HepG2 (cell line): ENCODE measurements around the gene ALDH16A1. TPM values are rescaled to one million over a fixed set of nuclear protein-coding genes. Genes with fewer than 3 reads are reported as not detected.

Experiments used
- ATAC-seq: fragments of 200-7000 bp; cut with Tn5 transposase; 3 replicates; pipeline ENCODE4 v1.9.1; 2020; ENCODE audit warnings: mild to moderate bottlenecking, moderate library complexity
- BruUV-seq: library from RNA; stranded (reverse); fragments of 400-500 nt; replicated peaks from 2 replicates; lab custom pipeline; 2021; lab: Mats Ljungman, UMichigan
- CTCF ChIA-PET: fragments of 300-600 bp; formaldehyde crosslinking; extraction: SDS; loops from one replicate; lab custom pipeline; 2021; ENCODE audit warnings: low total read pairs, inconsistent platforms, low intra/inter-chr PET ratio; lab: Yijun Ruan, JAX
- POLR2A ChIA-PET: fragments of 350-600 bp; sonication (Branson Sonifier 250); formaldehyde crosslinking; loops from one replicate; lab custom pipeline; 2020; ENCODE audit warnings: antibody characterized with exemption, inconsistent platforms; lab: Yijun Ruan, JAX
- DNase-seq: peaks from one replicate; pipeline ENCODE4 v3.0.0-alpha.2; 2015; ENCODE audit warnings: low spot score
- FAIRE-seq: peaks from 3 replicates; lab custom pipeline; 2011; peaks lifted over from hg19 to GRCh38; lab: Jason Lieb, UNC
- H2AFZ ChIP-seq: one replicate; pipeline ENCODE4 v1.6.1; 2011; ENCODE audit warnings: low read length, inconsistent platforms
- H3K27ac ChIP-seq: fragments of 300-600 bp; 3 replicates; pipeline ENCODE4 v1.8.0; 2011; ENCODE audit warnings: mixed run types, mild to moderate bottlenecking, mixed read lengths, low read length, inconsistent platforms; ENCODE audit not compliant: insufficient read depth; ENCODE audit errors: extremely low read length
- H3K27me3 ChIP-seq, 2 experiments: fragments of 200-600 bp in 1 of 2; 2 replicates in 1 of 2; 3 replicates in 1 of 2; pipeline versions ENCODE4 v1.6.0 to v1.8.0; 2011; ENCODE audit warnings: low read length in 2 of 2, mild to moderate bottlenecking in 2 of 2, moderate library complexity in 2 of 2, inconsistent platforms in 1 of 2; ENCODE audit not compliant: insufficient read depth in 2 of 2, control insufficient read depth in 1 of 2
- H3K36me3 ChIP-seq, 2 experiments: fragments of 200-600 bp in 1 of 2; replicated peaks in 1 of 2; 2 replicates in 1 of 2; 3 replicates in 1 of 2; pipeline versions ENCODE4 v1.5.1 to v1.8.0; 2011; ENCODE audit warnings: low read length in 2 of 2, inconsistent platforms in 1 of 2; ENCODE audit not compliant: insufficient read depth in 2 of 2, control insufficient read depth in 1 of 2
- H3K4me1 ChIP-seq: 2 replicates; pipeline ENCODE4 v1.5.1; 2012; ENCODE audit warnings: low read length, inconsistent platforms; ENCODE audit not compliant: insufficient read depth
- H3K4me2 ChIP-seq: 2 replicates; pipeline ENCODE4 v1.6.0; 2011; ENCODE audit warnings: low read depth, low read length, inconsistent platforms
- H3K4me3 ChIP-seq, 3 experiments: fragments of 200-600 bp in 1 of 3; sonication (generic), shearing (Covaris generic) in 1 of 3; replicated peaks in 1 of 3; 2 replicates each; pipeline ENCODE4 v1.5.1; 2011 to 2016; ENCODE audit warnings: low read length in 3 of 3, inconsistent platforms in 2 of 3, low read depth in 2 of 3, mild to moderate bottlenecking in 2 of 3, control low read depth in 1 of 3, mixed read lengths in 1 of 3; ENCODE audit not compliant: insufficient read depth in 1 of 3
- H3K79me2 ChIP-seq: one replicate; pipeline ENCODE4 v1.6.1; 2011; ENCODE audit warnings: low read length, inconsistent platforms; ENCODE audit not compliant: insufficient read depth
- H3K9ac ChIP-seq: 2 replicates; pipeline ENCODE4 v1.6.0; 2011; ENCODE audit warnings: mild to moderate bottlenecking, low read depth, low read length, inconsistent platforms; ENCODE audit not compliant: insufficient read depth
- H3K9me3 ChIP-seq: 2 replicates; pipeline ENCODE4 v1.5.1; 2012; ENCODE audit warnings: mild to moderate bottlenecking, low read length
- H4K20me1 ChIP-seq: 2 replicates; pipeline ENCODE4 v1.6.0; 2011; ENCODE audit warnings: inconsistent platforms, mild to moderate bottlenecking, low read length, moderate library complexity; ENCODE audit not compliant: insufficient read depth
- ATAD3A ChIP-seq: sonication (generic); formaldehyde crosslinking; IDR thresholded peaks from 2 replicates; pipeline ENCODE4 v1.4.0; 2020; ENCODE audit warnings: missing genetic modification reagents
- ATM ChIP-seq: fragments of 450-650 bp; IDR thresholded peaks from 2 replicates; pipeline ENCODE4 v1.7.1; 2017; ENCODE audit warnings: mild to moderate bottlenecking, borderline replicate concordance
- CBX1 ChIP-seq: IDR thresholded peaks from one replicate; pipeline ENCODE4 v1.6.1; 2016; ENCODE audit warnings: antibody characterized with exemption, low read depth
- KAT7 ChIP-seq: IDR thresholded peaks from 2 replicates; pipeline ENCODE4 v1.6.1; 2018; ENCODE audit warnings: borderline replicate concordance, missing compliant biosample characterization
- ZBTB38 ChIP-seq: sonication (generic); formaldehyde crosslinking; IDR thresholded peaks from 2 replicates; pipeline ENCODE4 v1.5.1; 2020; ENCODE audit warnings: mild to moderate bottlenecking, missing genetic modification reagents
- WGBS: methylation state at CpG from one replicate; pipeline ENCODE4 v1.1.6; 2017; ENCODE audit warnings: low lambda C conversion rate; 5-methylcytosine and 5-hydroxymethylcytosine counted together
- in situ Hi-C: cut with HindIII; loops from 2 replicates; pipeline ENCODE4 v1.10.0; 2017; ENCODE audit warnings: low pct_unique_long_range_greater_than_20kb; ENCODE audit not compliant: extremely low pct_ligation_motif_present
- intact Hi-C: fragments of 100-400 bp; cut with micrococcal nuclease; formaldehyde crosslinking; loops from one replicate; pipeline ENCODE4 v1.10.0; 2022; ENCODE audit not compliant: unreplicated experiment
- polyA plus RNA-seq, 8 experiments: library from polyadenylated mRNA; depleted of rRNA in 3 of 8; stranded (reverse) in 7 of 8; unstranded in 1 of 8; fragments of >200 nt; fragmentation: Illumina TruSeq in 4 of 8; extraction: Trizol in 4 of 8; gene quantifications; 2 replicates each; pipeline versions ENCODE4 v1.2.1 to v1.2.3, GENCODE V29; 2011 to 2016; ENCODE audit warnings: low read depth in 4 of 8, missing spikeins in 1 of 8, mixed read lengths in 1 of 8; ENCODE audit not compliant: insufficient read depth in 1 of 8
- total RNA-seq, 5 experiments: library from RNA; depleted of rRNA; stranded (reverse); fragments of >200 nt; fragmentation: Illumina TruSeq; extraction: Trizol; gene quantifications; 2 replicates each; pipeline ENCODE4 v1.2.3, GENCODE V29; 2016; ENCODE audit warnings: low read depth in 1 of 5
- TF ChIP-seq, protein P1 (sequence below): sonication (generic); formaldehyde crosslinking; IDR thresholded peaks from 2 replicates; pipeline ENCODE4 v1.5.0; 2020; ENCODE audit warnings: mild to moderate bottlenecking, missing genetic modification reagents

ALDH16A1 gene
- total and polyA plus RNA-seq, 2 of the 13 experiments (the other 11 are each of a cell fraction or from before 2014, with no cell fraction given) = 8.4 to 34.9 TPM

DNA sequence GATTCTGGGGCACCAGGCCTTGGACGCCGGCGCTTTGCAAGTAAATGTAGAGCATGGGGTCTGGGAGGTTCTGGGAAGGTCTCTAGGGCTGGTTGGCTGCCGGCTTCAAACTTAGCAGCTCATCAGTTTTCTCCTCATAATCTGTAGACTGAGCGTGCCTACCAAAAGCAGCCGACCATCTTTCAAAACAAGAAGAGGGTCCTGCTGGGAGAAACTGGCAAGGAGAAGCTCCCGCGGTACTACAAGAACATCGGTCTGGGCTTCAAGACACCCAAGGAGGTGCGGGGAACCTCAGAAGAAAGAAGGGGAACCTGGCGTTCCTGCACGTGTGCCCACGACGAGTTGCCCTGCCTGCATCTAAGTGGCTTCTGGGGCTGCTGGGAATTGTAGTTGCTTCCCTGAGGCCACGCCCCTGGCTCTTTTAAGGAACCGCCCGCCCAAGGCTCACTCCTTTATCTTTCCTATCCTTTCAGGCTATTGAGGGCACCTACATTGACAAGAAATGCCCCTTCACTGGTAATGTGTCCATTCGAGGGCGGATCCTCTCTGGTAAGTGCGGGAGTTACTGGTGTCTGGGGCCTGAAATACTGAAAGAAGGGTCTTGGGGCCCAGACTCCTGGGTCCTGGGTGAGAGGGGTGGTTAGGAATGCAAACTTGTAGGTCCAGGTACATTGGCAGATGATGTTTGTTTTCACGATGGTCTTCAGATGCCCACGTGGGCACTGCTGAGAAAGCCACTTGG, 44.2 kb downstream of the ALDH16A1 start (continued):
- TF ChIP-seq KAT7 (CRISPR knock-in tag) = 0 out of 2 replicates have a peak, but pooled peaks have one; percentile 1

DNA sequence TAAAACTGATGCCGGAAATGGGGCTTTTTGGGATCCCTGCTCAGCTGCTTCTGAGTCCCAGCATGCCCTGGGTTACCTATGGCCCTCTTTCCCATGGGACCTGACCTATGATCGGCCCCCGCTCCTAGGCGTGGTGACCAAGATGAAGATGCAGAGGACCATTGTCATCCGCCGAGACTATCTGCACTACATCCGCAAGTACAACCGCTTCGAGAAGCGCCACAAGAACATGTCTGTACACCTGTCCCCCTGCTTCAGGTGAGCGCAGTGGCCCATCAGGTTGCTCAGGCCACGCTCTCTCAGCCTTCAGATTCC, 44.7 kb downstream of the ALDH16A1 start:
- no peak overlapping the region for H3K27ac ChIP-seq
- DNase-seq = no peak
- H4K20me1 ChIP-seq = peaks cover 24% of the 10 kb centered on the region; the same call in 1 of the 2 replicates
- TF ChIP-seq ATM (no peak), ATAD3A (CRISPR knock-in tag) (0 out of 2 replicates have a peak, but pooled peaks have one; percentile 45), ZBTB38 (CRISPR knock-in tag) (0 out of 2 replicates have a peak, but pooled peaks have one; percentile 43)
- TF ChIP-seq, all 625 proteins: peak for 2
- Histone ChIP-seq H3K9ac (peak overlapping the region; percentile 100), H3K9me3 (no peaks in the 10 kb centered on the region), H3K4me2 (peak overlapping the region; percentile 92), H2AFZ (no peak overlapping the region), H3K79me2 (peaks cover 27% of the 10 kb centered on the region), H3K27me3 (peaks cover 0 to 4% of the 10 kb centered on the region in 2 experiments; a peak in 1 of 5 replicates), H3K4me3 (peak overlapping the region; percentile 77 to 85 (median 78); a peak in 5 of 6 replicates), H3K36me3 (peaks cover 15 to 27% of the 10 kb centered on the region in 2 experiments), H3K4me1 (peaks cover 44% of the 10 kb centered on the region)
- intact Hi-C loops (no loop called here), in situ Hi-C loops (loop anchor here (5.0 kb wide), 2 partner anchors 75 to 175 kb away; no protein-coding TSS in a partner anchor)
- WGBS = 98% methylated on average over 12 of the region's 12 CpGs
- CTCF ChIA-PET = no interaction called here
- BruUV-seq = no TSS peak
- FAIRE-seq (no peak), ATAC-seq (no peak)
- POLR2A ChIA-PET = interaction anchor here (1.8 to 3.1 kb wide), 2 partner anchors 9 to 16 kb away, joined by 3 to 20 read pairs; partner anchors contain the start of gene FCGRT

DNA sequence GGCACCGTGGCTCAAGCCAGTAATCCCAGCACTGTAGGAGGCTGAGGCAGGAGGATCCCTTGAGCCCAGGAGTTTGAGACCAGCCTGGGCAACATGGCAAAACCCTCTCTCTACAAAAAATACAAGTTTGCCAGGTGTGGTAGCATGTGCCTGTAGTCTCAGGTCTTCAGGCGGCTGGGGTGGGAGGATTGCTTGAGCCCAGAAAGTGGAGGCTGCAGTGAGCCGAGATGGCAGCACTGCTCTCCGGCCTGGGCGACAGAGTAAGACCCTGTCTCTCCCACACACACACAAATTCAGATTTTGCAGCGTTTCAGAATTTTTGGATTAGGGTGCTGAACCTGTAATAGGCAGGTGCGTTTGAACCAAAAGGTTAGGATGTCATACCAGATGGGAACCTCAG, 45.5 kb downstream of the ALDH16A1 start:
- H3K27ac ChIP-seq = no peak overlapping the region
- intact Hi-C loops = no loop called here

More for the DNA sequence above, 45.5 kb downstream of the ALDH16A1 start:
- FAIRE-seq = no peak
- DNase-seq = no peak
- no peaks in the 10 kb centered on the region for H3K9me3 ChIP-seq
- no TSS peak for BruUV-seq
- in situ Hi-C loops = loop anchor here (5.0 kb wide), 2 partner anchors 74 to 174 kb away; no protein-coding TSS in a partner anchor
- H3K27me3 ChIP-seq = peaks cover 0 to 4% of the 10 kb centered on the region in 2 experiments; a peak in 1 of 5 replicates
- no peak overlapping the region for H3K4me3 ChIP-seq
- H3K4me2 ChIP-seq = peak overlapping the region; percentile 92
- CTCF ChIA-PET = no interaction called here
- H3K4me1 ChIP-seq = peaks cover 52% of the 10 kb centered on the region
- 88% methylated on average over 6 of the region's 7 CpGs for WGBS
- no peak for ATAC-seq
- POLR2A ChIA-PET = interaction anchor here (1.4 to 1.8 kb wide), 3 partner anchors 9 to 81 kb away, joined by 3 to 7 read pairs (median 4); partner anchors contain the start of genes FCGRT and NOSIP
- H3K9ac ChIP-seq = peak overlapping the region; percentile 37; the same call in 1 of the 2 replicates
- peaks cover 27% of the 10 kb centered on the region for H3K79me2 ChIP-seq
- TF ChIP-seq, protein P1, sequence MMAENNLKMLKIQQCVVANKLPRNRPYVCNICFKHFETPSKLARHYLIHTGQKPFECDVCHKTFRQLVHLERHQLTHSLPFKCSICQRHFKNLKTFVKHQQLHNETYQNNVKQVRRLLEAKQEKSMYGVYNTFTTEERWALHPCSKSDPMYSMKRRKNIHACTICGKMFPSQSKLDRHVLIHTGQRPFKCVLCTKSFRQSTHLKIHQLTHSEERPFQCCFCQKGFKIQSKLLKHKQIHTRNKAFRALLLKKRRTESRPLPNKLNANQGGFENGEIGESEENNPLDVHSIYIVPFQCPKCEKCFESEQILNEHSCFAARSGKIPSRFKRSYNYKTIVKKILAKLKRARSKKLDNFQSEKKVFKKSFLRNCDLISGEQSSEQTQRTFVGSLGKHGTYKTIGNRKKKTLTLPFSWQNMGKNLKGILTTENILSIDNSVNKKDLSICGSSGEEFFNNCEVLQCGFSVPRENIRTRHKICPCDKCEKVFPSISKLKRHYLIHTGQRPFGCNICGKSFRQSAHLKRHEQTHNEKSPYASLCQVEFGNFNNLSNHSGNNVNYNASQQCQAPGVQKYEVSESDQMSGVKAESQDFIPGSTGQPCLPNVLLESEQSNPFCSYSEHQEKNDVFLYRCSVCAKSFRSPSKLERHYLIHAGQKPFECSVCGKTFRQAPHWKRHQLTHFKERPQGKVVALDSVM (CRISPR knock-in tag) = 0 out of 2 replicates have a peak, but pooled peaks have one; percentile 12
- no peak for TF ChIP-seq CBX1
- peaks cover 24% of the 10 kb centered on the region; the same call in 1 of the 2 replicates for H4K20me1 ChIP-seq
- peaks cover 15 to 25% of the 10 kb centered on the region in 2 experiments for H3K36me3 ChIP-seq
- no peak overlapping the region for H2AFZ ChIP-seq
